COR-L47 (cell line): Measurements from ENCODE around the gene AR.

Experiments
- DNase-seq: peaks from one replicate; lab custom pipeline; 2025; lab: John Stamatoyannopoulos, UW

AR gene

GRCh38 chrX:67730296-67730695 lies 186.5 kb downstream of the AR start:
- DNase-seq, result no peak

GRCh38 chrX:67731061-67731460 lies 187.2 kb downstream of the AR start:
- DNase-seq, result no peak

GRCh38 chrX:67732864-67733263 lies 189.0 kb downstream of the AR start:
- DNase-seq, result no peak

- no peak for DNase-seq
Observed at GRCh38 chrX:67734111-67734753, 190.4 kb downstream of the AR start.

- DNase-seq, result no peak
Observed at GRCh38 chrX:67749536-67749935, 205.7 kb downstream of the AR start.

GRCh38 chrX:67750694-67751093 lies 206.9 kb downstream of the AR start:
- no peak for DNase-seq

GRCh38 chrX:67759018-67759417 lies 215.2 kb downstream of the AR start:
- DNase-seq, result no peak

GRCh38 chrX:67777148-67777547 lies 233.3 kb downstream of the AR start:
- DNase-seq, result no peak

- DNase-seq, result no peak
Observed at GRCh38 chrX:67779099-67779498, 235.3 kb downstream of the AR start.
